NCI-H748 treated with DMSO at 0.1 percent for 48 hours (cell line): ENCODE results near the gene FOXB1.

Experiments
- DNase-seq: peaks from one replicate; lab custom pipeline; 2025; lab: John Stamatoyannopoulos, UW

FOXB1 gene

GRCh38 chr15:59998950-59999611 lies 5.0 kb upstream of the FOXB1 start:
- no peak for DNase-seq

GRCh38 chr15:59999612-60000112 lies 4.4 kb upstream of the FOXB1 start:
- no peak for DNase-seq

- peak; percentile 45 for DNase-seq
Observed at GRCh38 chr15:60000113-60000823, 3.8 kb upstream of the FOXB1 start.

GRCh38 chr15:60000824-60001609 lies 3.1 kb upstream of the FOXB1 start:
- DNase-seq, result no peak

GRCh38 chr15:60001610-60002527 lies 2.2 kb upstream of the FOXB1 start:
- DNase-seq, result no peak

GRCh38 chr15:60002528-60003218 lies 1.4 kb upstream of the FOXB1 start:
- DNase-seq, result no peak

- no peak for DNase-seq
Observed at GRCh38 chr15:60003243-60004008, 685 bp upstream of the FOXB1 start.

GRCh38 chr15:60004846-60005351 lies 788 bp downstream of the FOXB1 start:
- DNase-seq, result no peak

- DNase-seq, result no peak
Observed at GRCh38 chr15:60005352-60006202, 1.5 kb downstream of the FOXB1 start.

- DNase-seq, result no peak
Observed at GRCh38 chr15:60006203-60006862, 2.2 kb downstream of the FOXB1 start.

GRCh38 chr15:60006873-60007272 lies 2.8 kb downstream of the FOXB1 start:
- no peak for DNase-seq

- DNase-seq, result peak; percentile 68
Observed at GRCh38 chr15:60009124-60009960, 5.2 kb downstream of the FOXB1 start.

- DNase-seq, result no peak
Observed at GRCh38 chr15:60009980-60010732, 6.0 kb downstream of the FOXB1 start.

- no peak for DNase-seq
Observed at GRCh38 chr15:60010858-60011257, 6.7 kb downstream of the FOXB1 start.

GRCh38 chr15:60012695-60013094 lies 8.6 kb downstream of the FOXB1 start:
- no peak for DNase-seq

GRCh38 chr15:60017538-60018520 lies 13.7 kb downstream of the FOXB1 start:
- no peak for DNase-seq
